ENCODE data around the gene CDC42BPG. TPM values are rescaled to one million over a fixed set of nuclear protein-coding genes. Genes with fewer than 3 reads are reported as not detected.

Gene CDC42BPG
- total and polyA plus RNA-seq, 10 of the 15 experiments (the other 5 are each of a cell fraction or from before 2014, with no cell fraction given): 0.02 to 1.3 (median 0.09) TPM; not detected in 1

DNA sequence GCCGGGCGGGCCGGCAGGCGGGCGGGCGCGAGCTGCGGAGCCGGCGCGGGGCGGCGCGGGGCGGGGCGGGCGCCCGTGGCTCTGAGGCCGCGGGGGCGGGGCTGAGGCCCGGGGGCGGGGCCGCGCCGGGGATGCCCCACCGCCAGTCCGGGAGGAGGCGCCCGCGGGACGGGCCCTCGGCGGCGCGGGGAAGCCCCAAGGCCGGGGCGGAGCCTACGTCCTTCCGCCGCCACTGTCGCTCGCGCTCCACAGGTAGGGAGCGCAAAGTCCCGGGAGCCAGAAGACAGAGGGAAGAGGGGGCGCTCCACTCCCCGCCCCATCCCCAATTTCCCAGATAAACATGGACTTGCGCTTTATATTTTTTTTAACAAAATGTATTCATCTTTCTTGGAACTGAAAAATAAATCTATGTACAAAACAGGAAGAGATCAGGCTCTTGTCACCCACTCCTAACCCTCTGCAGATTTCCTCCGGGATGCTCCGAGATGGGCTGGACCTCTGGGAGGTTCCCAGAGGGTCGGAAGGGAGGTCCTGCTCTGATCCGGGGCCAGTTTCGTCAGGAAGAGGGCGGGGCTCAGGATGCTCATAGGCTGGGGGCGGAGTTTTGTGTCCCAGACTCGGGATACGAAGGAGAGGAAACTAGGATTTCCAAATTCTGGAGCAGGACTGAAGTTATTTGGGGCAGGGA, 41.2 kb downstream of the CDC42BPG start, which contains the start of gene MAP4K2 (continued):
- TF ChIP-seq, protein P1, sequence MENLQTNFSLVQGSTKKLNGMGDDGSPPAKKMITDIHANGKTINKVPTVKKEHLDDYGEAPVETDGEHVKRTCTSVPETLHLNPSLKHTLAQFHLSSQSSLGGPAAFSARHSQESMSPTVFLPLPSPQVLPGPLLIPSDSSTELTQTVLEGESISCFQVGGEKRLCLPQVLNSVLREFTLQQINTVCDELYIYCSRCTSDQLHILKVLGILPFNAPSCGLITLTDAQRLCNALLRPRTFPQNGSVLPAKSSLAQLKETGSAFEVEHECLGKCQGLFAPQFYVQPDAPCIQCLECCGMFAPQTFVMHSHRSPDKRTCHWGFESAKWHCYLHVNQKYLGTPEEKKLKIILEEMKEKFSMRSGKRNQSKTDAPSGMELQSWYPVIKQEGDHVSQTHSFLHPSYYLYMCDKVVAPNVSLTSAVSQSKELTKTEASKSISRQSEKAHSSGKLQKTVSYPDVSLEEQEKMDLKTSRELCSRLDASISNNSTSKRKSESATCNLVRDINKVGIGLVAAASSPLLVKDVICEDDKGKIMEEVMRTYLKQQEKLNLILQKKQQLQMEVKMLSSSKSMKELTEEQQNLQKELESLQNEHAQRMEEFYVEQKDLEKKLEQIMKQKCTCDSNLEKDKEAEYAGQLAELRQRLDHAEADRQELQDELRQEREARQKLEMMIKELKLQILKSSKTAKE (IDR thresholded peaks at IDR 0.05; ENCODE audit: low read depth, poor library complexity, severe bottlenecking): no peak
- no peak for TF ChIP-seq ATF7 (IDR thresholded peaks at IDR 0.05; ENCODE audit: low read depth)
- TF ChIP-seq, protein P2, sequence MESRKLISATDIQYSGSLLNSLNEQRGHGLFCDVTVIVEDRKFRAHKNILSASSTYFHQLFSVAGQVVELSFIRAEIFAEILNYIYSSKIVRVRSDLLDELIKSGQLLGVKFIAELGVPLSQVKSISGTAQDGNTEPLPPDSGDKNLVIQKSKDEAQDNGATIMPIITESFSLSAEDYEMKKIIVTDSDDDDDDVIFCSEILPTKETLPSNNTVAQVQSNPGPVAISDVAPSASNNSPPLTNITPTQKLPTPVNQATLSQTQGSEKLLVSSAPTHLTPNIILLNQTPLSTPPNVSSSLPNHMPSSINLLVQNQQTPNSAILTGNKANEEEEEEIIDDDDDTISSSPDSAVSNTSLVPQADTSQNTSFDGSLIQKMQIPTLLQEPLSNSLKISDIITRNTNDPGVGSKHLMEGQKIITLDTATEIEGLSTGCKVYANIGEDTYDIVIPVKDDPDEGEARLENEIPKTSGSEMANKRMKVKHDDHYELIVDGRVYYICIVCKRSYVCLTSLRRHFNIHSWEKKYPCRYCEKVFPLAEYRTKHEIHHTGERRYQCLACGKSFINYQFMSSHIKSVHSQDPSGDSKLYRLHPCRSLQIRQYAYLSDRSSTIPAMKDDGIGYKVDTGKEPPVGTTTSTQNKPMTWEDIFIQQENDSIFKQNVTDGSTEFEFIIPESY (IDR thresholded peaks at IDR 0.05): no peak
- no peak for TF ChIP-seq SMC3 (IDR thresholded peaks at IDR 0.05; ENCODE audit: borderline replicate concordance, low read length)
- no peak for TF ChIP-seq NBN (IDR thresholded peaks at IDR 0.05)
- TF ChIP-seq, protein P3, sequence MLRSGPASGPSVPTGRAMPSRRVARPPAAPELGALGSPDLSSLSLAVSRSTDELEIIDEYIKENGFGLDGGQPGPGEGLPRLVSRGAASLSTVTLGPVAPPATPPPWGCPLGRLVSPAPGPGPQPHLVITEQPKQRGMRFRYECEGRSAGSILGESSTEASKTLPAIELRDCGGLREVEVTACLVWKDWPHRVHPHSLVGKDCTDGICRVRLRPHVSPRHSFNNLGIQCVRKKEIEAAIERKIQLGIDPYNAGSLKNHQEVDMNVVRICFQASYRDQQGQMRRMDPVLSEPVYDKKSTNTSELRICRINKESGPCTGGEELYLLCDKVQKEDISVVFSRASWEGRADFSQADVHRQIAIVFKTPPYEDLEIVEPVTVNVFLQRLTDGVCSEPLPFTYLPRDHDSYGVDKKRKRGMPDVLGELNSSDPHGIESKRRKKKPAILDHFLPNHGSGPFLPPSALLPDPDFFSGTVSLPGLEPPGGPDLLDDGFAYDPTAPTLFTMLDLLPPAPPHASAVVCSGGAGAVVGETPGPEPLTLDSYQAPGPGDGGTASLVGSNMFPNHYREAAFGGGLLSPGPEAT (IDR thresholded peaks at IDR 0.05; ENCODE audit: low read depth): peak; percentile 72
- TF ChIP-seq EGR1 (IDR thresholded peaks at IDR 0.05; ENCODE audit: borderline replicate concordance in 1 of 2, low read depth in 2 of 2, low read length in 2 of 2): 0 out of 3 replicates have a peak, but pooled peaks of 1 of the 2 experiments have one; percentile 49
- TF ChIP-seq, protein P4, sequence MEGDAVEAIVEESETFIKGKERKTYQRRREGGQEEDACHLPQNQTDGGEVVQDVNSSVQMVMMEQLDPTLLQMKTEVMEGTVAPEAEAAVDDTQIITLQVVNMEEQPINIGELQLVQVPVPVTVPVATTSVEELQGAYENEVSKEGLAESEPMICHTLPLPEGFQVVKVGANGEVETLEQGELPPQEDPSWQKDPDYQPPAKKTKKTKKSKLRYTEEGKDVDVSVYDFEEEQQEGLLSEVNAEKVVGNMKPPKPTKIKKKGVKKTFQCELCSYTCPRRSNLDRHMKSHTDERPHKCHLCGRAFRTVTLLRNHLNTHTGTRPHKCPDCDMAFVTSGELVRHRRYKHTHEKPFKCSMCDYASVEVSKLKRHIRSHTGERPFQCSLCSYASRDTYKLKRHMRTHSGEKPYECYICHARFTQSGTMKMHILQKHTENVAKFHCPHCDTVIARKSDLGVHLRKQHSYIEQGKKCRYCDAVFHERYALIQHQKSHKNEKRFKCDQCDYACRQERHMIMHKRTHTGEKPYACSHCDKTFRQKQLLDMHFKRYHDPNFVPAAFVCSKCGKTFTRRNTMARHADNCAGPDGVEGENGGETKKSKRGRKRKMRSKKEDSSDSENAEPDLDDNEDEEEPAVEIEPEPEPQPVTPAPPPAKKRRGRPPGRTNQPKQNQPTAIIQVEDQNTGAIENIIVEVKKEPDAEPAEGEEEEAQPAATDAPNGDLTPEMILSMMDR (IDR thresholded peaks at IDR 0.05 in 2 of 3, conservative IDR thresholded peaks at IDR 0.05 in 1 of 3; ENCODE audit: control insufficient read depth in 2 of 3, extremely low read depth in 1 of 3, insufficient read depth in 1 of 3, low read depth in 3 of 3, low read length in 3 of 3): peak in 2 of 3 experiments; percentile 6 to 25; a peak in 2 of 6 replicates
- peak; percentile 54 for TF ChIP-seq DPF2 (IDR thresholded peaks at IDR 0.05)
- TF ChIP-seq, protein P5, sequence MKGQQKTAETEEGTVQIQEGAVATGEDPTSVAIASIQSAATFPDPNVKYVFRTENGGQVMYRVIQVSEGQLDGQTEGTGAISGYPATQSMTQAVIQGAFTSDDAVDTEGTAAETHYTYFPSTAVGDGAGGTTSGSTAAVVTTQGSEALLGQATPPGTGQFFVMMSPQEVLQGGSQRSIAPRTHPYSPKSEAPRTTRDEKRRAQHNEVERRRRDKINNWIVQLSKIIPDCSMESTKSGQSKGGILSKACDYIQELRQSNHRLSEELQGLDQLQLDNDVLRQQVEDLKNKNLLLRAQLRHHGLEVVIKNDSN (IDR thresholded peaks at IDR 0.05; ENCODE audit: borderline replicate concordance, extremely low read length, insufficient read depth, low read depth, low read length): no peak
- TF ChIP-seq RELA (IDR thresholded peaks at IDR 0.05; ENCODE audit: borderline replicate concordance, partially characterized antibody): no peak
- TF ChIP-seq, protein P6, sequence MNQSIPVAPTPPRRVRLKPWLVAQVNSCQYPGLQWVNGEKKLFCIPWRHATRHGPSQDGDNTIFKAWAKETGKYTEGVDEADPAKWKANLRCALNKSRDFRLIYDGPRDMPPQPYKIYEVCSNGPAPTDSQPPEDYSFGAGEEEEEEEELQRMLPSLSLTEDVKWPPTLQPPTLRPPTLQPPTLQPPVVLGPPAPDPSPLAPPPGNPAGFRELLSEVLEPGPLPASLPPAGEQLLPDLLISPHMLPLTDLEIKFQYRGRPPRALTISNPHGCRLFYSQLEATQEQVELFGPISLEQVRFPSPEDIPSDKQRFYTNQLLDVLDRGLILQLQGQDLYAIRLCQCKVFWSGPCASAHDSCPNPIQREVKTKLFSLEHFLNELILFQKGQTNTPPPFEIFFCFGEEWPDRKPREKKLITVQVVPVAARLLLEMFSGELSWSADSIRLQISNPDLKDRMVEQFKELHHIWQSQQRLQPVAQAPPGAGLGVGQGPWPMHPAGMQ (IDR thresholded peaks at IDR 0.05; ENCODE audit: borderline replicate concordance): no peak
- TF ChIP-seq NFYA (IDR thresholded peaks at IDR 0.05; ENCODE audit: borderline replicate concordance, low read depth, low read length): no peak
